K562 (cell line): ENCODE data around the gene GZMA. TPM values are rescaled to one million over a fixed set of nuclear protein-coding genes. Genes with fewer than 3 reads are reported as not detected.

Experiments
- ATAC-seq: fragments of 200-7000 bp; cut with Tn5 transposase; 3 replicates; pipeline ENCODE4 v1.9.1; 2020; ENCODE audit warnings: moderate library complexity
- BruUV-seq: library from RNA; stranded (reverse); fragments of 400-500 nt; replicated peaks from 2 replicates; lab custom pipeline; 2021; lab: Mats Ljungman, UMichigan
- CTCF ChIA-PET: fragments of 300-600 bp; formaldehyde crosslinking; extraction: SDS; loops from one replicate; lab custom pipeline; 2021; ENCODE audit warnings: low intra/inter-chr PET ratio; lab: Yijun Ruan, JAX
- POLR2A ChIA-PET: fragments of 300-600, 350-650 bp; sonication (Branson Sonifier 250); formaldehyde crosslinking; extraction: SDS; loops from one replicate; lab custom pipeline; 2021; ENCODE audit warnings: antibody characterized with exemption, inconsistent platforms; lab: Yijun Ruan, JAX
- DNase-seq, 4 experiments: peaks; one replicate each; pipeline versions ENCODE4 v3.0.0 to v3.0.0-alpha.2; 2011 to 2018; ENCODE audit warnings: low spot score in 3 of 4, mixed read lengths in 3 of 4; ENCODE audit errors: extremely low read depth in 1 of 4
- FAIRE-seq: peaks from 2 replicates; lab custom pipeline; 2011; peaks lifted over from hg19 to GRCh38; lab: Jason Lieb, UNC
- H2AFZ ChIP-seq: 2 replicates; pipeline ENCODE4 v1.6.0; 2011; ENCODE audit warnings: low read depth, low read length, control low read depth, inconsistent platforms
- H3K27ac ChIP-seq: fragments of 200-600 bp; 3 replicates; pipeline ENCODE4 v1.8.0; 2011; ENCODE audit warnings: low read depth, mild to moderate bottlenecking, control low read depth, inconsistent platforms, low read length, moderate library complexity, mixed read lengths; ENCODE audit errors: extremely low read depth
- H3K27me3 ChIP-seq, 2 experiments: fragments of 300-600 bp in 1 of 2; 2 replicates in 1 of 2; 3 replicates in 1 of 2; pipeline versions ENCODE4 v1.6.0 to v1.8.0; 2011; ENCODE audit warnings: inconsistent platforms in 2 of 2, low read length in 2 of 2, mild to moderate bottlenecking in 1 of 2, mixed read lengths in 1 of 2, moderate library complexity in 1 of 2; ENCODE audit not compliant: control insufficient read depth in 2 of 2, insufficient read depth in 2 of 2
- H3K36me3 ChIP-seq: fragments of 300-600 bp; 3 replicates; pipeline ENCODE4 v1.8.0; 2011; ENCODE audit warnings: mild to moderate bottlenecking, low read length, inconsistent platforms; ENCODE audit not compliant: control insufficient read depth, insufficient read depth
- H3K4me1 ChIP-seq, 2 experiments: fragments of 200-600 bp in 1 of 2; replicated peaks in 1 of 2; 2 replicates in 1 of 2; 3 replicates in 1 of 2; pipeline versions ENCODE4 v1.5.1 to v1.8.0; 2011; ENCODE audit warnings: inconsistent platforms in 2 of 2, low read length in 2 of 2, mild to moderate bottlenecking in 1 of 2, mixed read lengths in 1 of 2, moderate library complexity in 1 of 2; ENCODE audit not compliant: control insufficient read depth in 2 of 2, insufficient read depth in 2 of 2
- H3K4me2 ChIP-seq: 2 replicates; pipeline ENCODE4 v1.6.1; 2011; ENCODE audit warnings: low read length, control low read depth, inconsistent platforms, mixed read lengths; ENCODE audit not compliant: insufficient read depth
- H3K4me3 ChIP-seq: fragments of 200-600 bp; sonication (generic), shearing (Covaris generic); 2 replicates; pipeline ENCODE4 v1.5.1; 2016; ENCODE audit warnings: control low read depth, inconsistent platforms
- H3K79me2 ChIP-seq: fragments of 200-600 bp; 3 replicates; pipeline ENCODE4 v1.8.0; 2011; ENCODE audit warnings: low read length, inconsistent platforms; ENCODE audit not compliant: control insufficient read depth, insufficient read depth
- H3K9ac ChIP-seq, 2 experiments: 2 replicates each; pipeline versions ENCODE4 v1.6.0 to v1.6.1; 2011; ENCODE audit warnings: low read depth in 2 of 2, low read length in 2 of 2, control low read depth in 1 of 2, inconsistent platforms in 1 of 2, mild to moderate bottlenecking in 1 of 2, mixed read lengths in 1 of 2; ENCODE audit not compliant: insufficient read depth in 1 of 2
- H3K9me1 ChIP-seq: one replicate; pipeline ENCODE4 v1.6.0; 2011; ENCODE audit warnings: inconsistent platforms, mild to moderate bottlenecking, low read length, moderate library complexity; ENCODE audit not compliant: control insufficient read depth, insufficient read depth
- H3K9me3 ChIP-seq: replicated peaks from 2 replicates; pipeline ENCODE4 v1.5.1; 2011; ENCODE audit warnings: low read depth, low read length, inconsistent platforms; ENCODE audit not compliant: control insufficient read depth, insufficient read depth
- H4K20me1 ChIP-seq: replicated peaks from 2 replicates; pipeline ENCODE4 v1.6.1; 2011; ENCODE audit warnings: low read length, inconsistent platforms, mixed read lengths; ENCODE audit not compliant: control insufficient read depth, insufficient read depth
- DDX20 ChIP-seq: fragments of 450-650 bp; IDR thresholded peaks from 2 replicates; pipeline ENCODE4 v1.6.1; 2016; ENCODE audit warnings: missing genetic modification characterization, low read depth, mild to moderate bottlenecking, missing compliant biosample characterization, moderate library complexity
- JUNB ChIP-seq: fragments of 450-650 bp; formaldehyde crosslinking; conservative IDR thresholded peaks from 2 replicates; pipeline ENCODE4 v1.4.0; 2020; ENCODE audit warnings: mild to moderate bottlenecking
- MAX ChIP-seq: sonication (generic); formaldehyde crosslinking; IDR thresholded peaks from 2 replicates; pipeline ENCODE4 v1.9.0; 2022; ENCODE audit warnings: mild to moderate bottlenecking, missing genetic modification reagents
- RAD21 ChIP-seq, 2 experiments: fragments of 250-450 bp in 1 of 2; fragments of 450-650 bp in 1 of 2; sonication (Bioruptor Pico) in 1 of 2; formaldehyde crosslinking in 1 of 2; IDR thresholded peaks in 1 of 2; conservative IDR thresholded peaks in 1 of 2; 2 replicates each; pipeline versions ENCODE4 v1.4.0 to v1.8.0; 2020 to 2022; ENCODE audit warnings: mild to moderate bottlenecking in 2 of 2, moderate library complexity in 1 of 2
- SUPT5H ChIP-seq: fragments of 450-650 bp; IDR thresholded peaks from 2 replicates; pipeline ENCODE4 v1.6.1; 2016
- TRIM25 ChIP-seq: fragments of 450-650 bp; IDR thresholded peaks from 2 replicates; pipeline ENCODE4 v1.7.0; 2016; ENCODE audit warnings: borderline replicate concordance
- ZBTB34 ChIP-seq: fragments of 250-450 bp; sonication (Bioruptor Pico); IDR thresholded peaks from 2 replicates; pipeline ENCODE4 v1.8.0; 2021; ENCODE audit warnings: mild to moderate bottlenecking, moderate library complexity
- ZBTB40 ChIP-seq, 2 experiments: fragments of 450-650 bp in 1 of 2; sonication (generic) in 1 of 2; formaldehyde crosslinking in 1 of 2; IDR thresholded peaks; 2 replicates each; pipeline versions ENCODE4 v1.7.1 to v1.9.0; 2016 to 2022; ENCODE audit warnings: inconsistent platforms in 1 of 2, mild to moderate bottlenecking in 1 of 2, missing genetic modification reagents in 1 of 2
- ZNF551 ChIP-seq: fragments of 250-450 bp; sonication (Bioruptor Pico); IDR thresholded peaks from 2 replicates; pipeline ENCODE4 v1.5.0; 2021; ENCODE audit warnings: mild to moderate bottlenecking, moderate library complexity
- WGBS: fragments of 100-300 bp; shearing (Covaris generic); methylation state at CpG from one replicate; pipeline ENCODE4 v1.1.6; 2016; ENCODE audit warnings: low coverage, mixed read lengths; ENCODE audit not compliant: insufficient coverage; ENCODE audit errors: missing lambda C conversion rate; 5-methylcytosine and 5-hydroxymethylcytosine counted together
- in situ Hi-C: fragments of 300-500 bp; cut with MboI; formaldehyde crosslinking; loops from 4 replicates; pipeline ENCODE4 v1.15.0; 2018; ENCODE audit warnings: inconsistent platforms, mixed read lengths
- intact Hi-C: fragments of 100-400 bp; cut with micrococcal nuclease; formaldehyde crosslinking; loops from 2 replicates; pipeline ENCODE4 v1.14.2; 2022
- polyA plus RNA-seq, 8 experiments: library from polyadenylated mRNA; depleted of rRNA in 4 of 8; stranded (reverse) in 5 of 8; unstranded in 3 of 8; fragments of >200 nt; fragmentation: Nextera tagmentation in 2 of 8; fragmentation: Illumina TruSeq in 1 of 8; extraction: Ambion mirVana in 2 of 8; extraction: Trizol in 1 of 8; gene quantifications; 2 replicates each; pipeline versions ENCODE4 v1.2.1 to v1.2.3, GENCODE V29; 2011 to 2014; ENCODE audit warnings: inconsistent platforms in 1 of 8, missing spikeins in 1 of 8
- total RNA-seq, 7 experiments: library from RNA; depleted of rRNA in 6 of 7; stranded (reverse); fragments of >200 nt in 6 of 7; fragmentation: Illumina TruSeq in 2 of 7; extraction: Trizol in 2 of 7; gene quantifications; 2 replicates each; pipeline versions ENCODE4 v1.2.1 to v1.2.3, GENCODE V29; 2011 to 2021; ENCODE audit warnings: low replicate concordance in 1 of 7

The GZMA gene
- total and polyA plus RNA-seq, 9 of the 15 experiments (the other 6 are each of a cell fraction or from before 2014, with no cell fraction given): not detected

GRCh38 chr5:55070968-55071367 lies 31.5 kb upstream of the GZMA start:
- intact Hi-C loops (no loop called here), in situ Hi-C loops (no loop called here)
- Histone ChIP-seq H3K9me1 (no peaks in the 10 kb centered on the region), H3K9me3 (no peaks in the 10 kb centered on the region), H3K79me2 (no peaks in the 10 kb centered on the region), H2AFZ (no peak overlapping the region), H3K4me3 (no peak overlapping the region), H3K4me1 (no peaks in the 10 kb centered on the region), H3K27me3 (0 out of 5 replicates have a peak, but pooled peaks cover 0 to 5% of the 10 kb centered on the region in 2 experiments), H3K9ac (no peak overlapping the region), H4K20me1 (0 out of 2 replicates have a peak, but pooled peaks cover 5% of the 10 kb centered on the region), H3K36me3 (no peaks in the 10 kb centered on the region), H3K27ac (no peak overlapping the region), H3K4me2 (no peak overlapping the region)
- no TSS peak for BruUV-seq
- DNase-seq (no peak), ATAC-seq (no peak), FAIRE-seq (no peak)
- 7% methylated on average over 1 of the region's 1 CpG for WGBS
- POLR2A ChIA-PET: no interaction called here
- CTCF ChIA-PET: no interaction called here
- no peak for TF ChIP-seq TRIM25
- TF ChIP-seq JUNB (CRISPR knock-in tag): no peak
- TF ChIP-seq ZBTB34 (CRISPR knock-in tag): no peak
- TF ChIP-seq RAD21 (CRISPR knock-in tag; conservative IDR thresholded peaks at IDR 0.05 in 1 of 2, IDR thresholded peaks at IDR 0.05 in 1 of 2): no peak
- no peak for TF ChIP-seq MAX (CRISPR knock-in tag)
- TF ChIP-seq DDX20 (tag): no peak
- no peak for TF ChIP-seq ZBTB40 (IDR thresholded peaks at IDR 0.05)
- no peak for TF ChIP-seq ZBTB40 (CRISPR knock-in tag; IDR thresholded peaks at IDR 0.05)
- TF ChIP-seq ZNF551 (CRISPR knock-in tag): no peak
- no peak for TF ChIP-seq SUPT5H
